Epithelial cell of prostate (primary cell): Measurements from ENCODE around the gene NRBP1.

Experiments used
- DNase-seq: peaks from one replicate; pipeline ENCODE4 v3.0.0-alpha.2; 2011; ENCODE audit warnings: low read depth, low spot score
- H3K27ac ChIP-seq: fragments of 450-650 bp; 2 replicates; pipeline ENCODE4 v1.5.1; 2017; ENCODE audit warnings: mild to moderate bottlenecking

NRBP1 gene

GRCh38 chr2:27428213-27428977, at the start of gene NRBP1:
Gene NRBP1, plus strand, starts transcription at chr2:27428631. Its CDS starts 4,643 bp downstream, at chr2:27433274.
- no peak for DNase-seq
- H3K27ac ChIP-seq, result peak within 1 kb of the TSS; percentile 94

- DNase-seq, result no peak
Measured at GRCh38 chr2:27378809-27379290, 49.6 kb upstream of the NRBP1 start.

GRCh38 chr2:27379383-27379835, 49.0 kb upstream of the NRBP1 start:
- peak overlapping the region; percentile 90 for H3K27ac ChIP-seq
- DNase-seq, result no peak

More at GRCh38 chr2:27378809-27379290, 49.6 kb upstream of the NRBP1 start:
- H3K27ac ChIP-seq, result peak overlapping the region; percentile 90

GRCh38 chr2:27379836-27380625, 48.4 kb upstream of the NRBP1 start:
- DNase-seq, result no peak

GRCh38 chr2:27380626-27381545, 47.5 kb upstream of the NRBP1 start, which contains the start of gene ZNF513:
Gene ZNF513, minus strand, starts transcription at chr2:27380734. Its CDS starts 208 bp downstream, at chr2:27380526.
- peak within 1 kb of the TSS; percentile 90 for H3K27ac ChIP-seq

More at GRCh38 chr2:27379836-27380625, 48.4 kb upstream of the NRBP1 start:
- peak overlapping the region; percentile 90 for H3K27ac ChIP-seq

GRCh38 chr2:27381577-27382181, 46.8 kb upstream of the NRBP1 start:
- no peak for DNase-seq
- peak overlapping the region; percentile 90 for H3K27ac ChIP-seq

More at GRCh38 chr2:27380626-27381545, 47.5 kb upstream of the NRBP1 start, which contains the start of gene ZNF513:
- DNase-seq, result peak; percentile 81

- H3K27ac ChIP-seq, result no peak overlapping the region
- DNase-seq, result no peak
Measured at GRCh38 chr2:27390822-27391679, 37.4 kb upstream of the NRBP1 start.

- no peak overlapping the region for H3K27ac ChIP-seq
- DNase-seq, result no peak
Measured at GRCh38 chr2:27393225-27393624, 35.2 kb upstream of the NRBP1 start.

- no peak for DNase-seq
- H3K27ac ChIP-seq, result no peak overlapping the region
Measured at GRCh38 chr2:27398962-27399361, 29.5 kb upstream of the NRBP1 start.

GRCh38 chr2:27400348-27401135, 27.9 kb upstream of the NRBP1 start:
- no peak overlapping the region for H3K27ac ChIP-seq
- no peak for DNase-seq

- peak overlapping the region; percentile 83 for H3K27ac ChIP-seq
- DNase-seq, result no peak
Measured at GRCh38 chr2:27407798-27408491, 20.5 kb upstream of the NRBP1 start.

- no peak for DNase-seq
- peak overlapping the region; percentile 83 for H3K27ac ChIP-seq
Measured at GRCh38 chr2:27408601-27409320, 19.7 kb upstream of the NRBP1 start.

GRCh38 chr2:27409321-27410073, 18.9 kb upstream of the NRBP1 start, which contains the start of gene PPM1G:
Gene PPM1G, minus strand, starts transcription at chr2:27409591. Its CDS starts 169 bp downstream, at chr2:27409422.
- DNase-seq, result peak; percentile 73
- peak within 1 kb of the TSS; percentile 83 for H3K27ac ChIP-seq

GRCh38 chr2:27412419-27413152, 15.8 kb upstream of the NRBP1 start:
- H3K27ac ChIP-seq, result no peak overlapping the region
- no peak for DNase-seq

- no peak for DNase-seq
Measured at GRCh38 chr2:27416151-27416550, 12.3 kb upstream of the NRBP1 start.

More at GRCh38 chr2:27416151-27416550, 12.3 kb upstream of the NRBP1 start:
- H3K27ac ChIP-seq, result no peak overlapping the region
